Activated CD4-positive, alpha-beta T cell treated with anti-CD3 and anti-CD28 coated beads, Interleukin-2, amount 10 ng/mL, durations not matched to agents 7 days and 5 days (primary cell): ENCODE data around the gene FOXI2. TPM values are rescaled to one million over a fixed set of nuclear protein-coding genes. Genes with fewer than 3 reads are reported as not detected.

Experiments used
- CTCF ChIA-PET: fragments of 350-600 bp; sonication (Branson Sonifier 250); formaldehyde crosslinking; loops from one replicate; lab custom pipeline; 2021; ENCODE audit warnings: antibody characterized with exemption; lab: Charles Lee
- POLR2A ChIA-PET: fragments of 350-600 bp; sonication (Branson Sonifier 250); formaldehyde crosslinking; loops from one replicate; lab custom pipeline; 2021; ENCODE audit warnings: antibody characterized with exemption; lab: Charles Lee
- DNase-seq: peaks from one replicate; pipeline ENCODE4 v3.0.0-alpha.2; 2020
- H3K27ac Mint-ChIP-seq: one replicate; pipeline ENCODE4 v1.8.0; 2021; ENCODE audit warnings: mild to moderate bottlenecking, moderate library complexity, mixed read lengths
- H3K27me3 Mint-ChIP-seq: one replicate; pipeline ENCODE4 v1.8.0; 2021; ENCODE audit warnings: mixed read lengths
- H3K36me3 Mint-ChIP-seq: one replicate; pipeline ENCODE4 v1.8.0; 2021; ENCODE audit warnings: low read depth, mixed read lengths
- H3K4me1 Mint-ChIP-seq: one replicate; pipeline ENCODE4 v1.8.0; 2021; ENCODE audit warnings: mixed read lengths
- H3K4me3 Mint-ChIP-seq: one replicate; pipeline ENCODE4 v1.8.0; 2021; ENCODE audit warnings: mild to moderate bottlenecking, moderate library complexity, mixed read lengths
- H3K9me3 Mint-ChIP-seq: one replicate; pipeline ENCODE4 v1.8.0; 2021; ENCODE audit warnings: mixed read lengths
- total RNA-seq, 2 experiments: library from RNA; stranded (reverse); gene quantifications; one replicate each; pipeline ENCODE4 v1.2.3, GENCODE V29; 2021

Gene FOXI2
- total RNA-seq, 2 experiments from 2014 or later, result not detected

DNA sequence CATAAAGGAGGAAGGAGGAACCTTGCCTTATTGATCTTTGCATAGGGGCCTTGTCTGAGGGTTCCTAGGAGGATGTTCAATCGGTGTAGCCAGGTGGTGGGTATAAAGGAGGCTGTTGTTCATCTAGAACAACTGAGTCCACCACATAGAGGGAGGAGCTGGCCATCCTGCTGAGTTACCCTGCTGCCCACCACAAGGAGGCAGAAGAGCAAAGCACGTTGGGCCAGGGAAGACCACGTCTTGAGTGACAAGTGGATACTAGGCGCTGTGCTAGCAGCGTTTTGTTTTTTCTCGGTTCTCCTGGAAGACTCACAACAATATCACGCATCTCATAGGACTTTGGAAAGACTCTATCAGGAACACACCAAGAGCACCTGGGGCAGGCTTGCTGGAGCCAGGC, 20.0 kb downstream of the FOXI2 start:
- DNase-seq, result no peak
- Mint-ChIP-seq H3K36me3 (no peaks in the 10 kb centered on the region), H3K27ac (no peak overlapping the region), H3K4me1 (no peaks in the 10 kb centered on the region), H3K4me3 (no peak overlapping the region), H3K27me3 (peaks cover 2% of the 10 kb centered on the region), H3K9me3 (no peaks in the 10 kb centered on the region)
- ChIA-PET CTCF (no interaction called here), POLR2A (no interaction called here)

DNA sequence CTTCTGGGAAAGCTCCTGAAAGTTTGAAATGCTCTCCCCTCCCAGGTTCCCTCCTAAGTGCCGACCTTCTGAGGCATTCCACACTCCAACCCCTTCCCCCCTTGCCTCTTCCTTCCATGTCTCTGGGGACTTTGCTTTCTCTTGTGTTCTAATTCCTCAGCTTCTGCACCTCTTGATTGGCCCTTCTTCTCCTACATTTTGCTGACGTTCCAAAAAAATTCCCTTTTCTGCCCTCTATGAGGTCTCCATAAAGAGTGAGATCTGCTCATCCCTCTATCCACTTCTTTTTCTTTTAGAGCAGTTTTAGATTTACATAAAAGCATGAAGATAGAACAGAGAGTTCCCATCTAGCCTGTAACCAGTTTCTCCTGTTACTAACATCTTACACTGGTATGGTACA, 22.3 kb downstream of the FOXI2 start:
- POLR2A ChIA-PET, result no interaction called here
- DNase-seq, result no peak
- CTCF ChIA-PET, result no interaction called here
- H3K27me3 Mint-ChIP-seq, result peaks cover 2% of the 10 kb centered on the region
- no peak overlapping the region for H3K4me3 Mint-ChIP-seq
- H3K9me3 Mint-ChIP-seq, result no peaks in the 10 kb centered on the region
- no peaks in the 10 kb centered on the region for H3K4me1 Mint-ChIP-seq
- no peak overlapping the region for H3K27ac Mint-ChIP-seq
- H3K36me3 Mint-ChIP-seq, result no peaks in the 10 kb centered on the region

DNA sequence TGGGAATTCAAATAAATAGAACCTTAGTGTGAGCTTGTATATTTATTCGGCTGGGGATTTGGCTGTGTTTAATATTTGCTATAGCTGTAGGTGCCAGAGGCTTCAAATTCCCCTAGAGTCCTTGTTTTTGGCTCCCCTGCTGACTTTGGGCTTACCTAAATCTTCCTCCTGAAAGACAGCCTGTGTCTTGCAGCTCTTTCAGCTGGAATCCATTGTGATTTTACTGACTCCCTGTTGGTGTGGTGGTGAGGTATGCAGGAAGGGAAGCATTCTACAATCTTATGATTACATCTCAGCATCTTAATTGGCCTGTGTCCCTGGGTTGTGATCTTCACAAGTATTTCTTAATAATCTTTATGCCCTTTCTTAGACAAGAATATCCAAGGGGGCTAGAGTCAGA, 25.9 kb downstream of the FOXI2 start:
- Mint-ChIP-seq H3K4me1 (no peaks in the 10 kb centered on the region), H3K27ac (no peak overlapping the region), H3K4me3 (no peak overlapping the region), H3K36me3 (no peaks in the 10 kb centered on the region), H3K27me3 (peaks cover 2% of the 10 kb centered on the region), H3K9me3 (no peaks in the 10 kb centered on the region)
- POLR2A ChIA-PET, result no interaction called here
- CTCF ChIA-PET, result no interaction called here
- no peak for DNase-seq

DNA sequence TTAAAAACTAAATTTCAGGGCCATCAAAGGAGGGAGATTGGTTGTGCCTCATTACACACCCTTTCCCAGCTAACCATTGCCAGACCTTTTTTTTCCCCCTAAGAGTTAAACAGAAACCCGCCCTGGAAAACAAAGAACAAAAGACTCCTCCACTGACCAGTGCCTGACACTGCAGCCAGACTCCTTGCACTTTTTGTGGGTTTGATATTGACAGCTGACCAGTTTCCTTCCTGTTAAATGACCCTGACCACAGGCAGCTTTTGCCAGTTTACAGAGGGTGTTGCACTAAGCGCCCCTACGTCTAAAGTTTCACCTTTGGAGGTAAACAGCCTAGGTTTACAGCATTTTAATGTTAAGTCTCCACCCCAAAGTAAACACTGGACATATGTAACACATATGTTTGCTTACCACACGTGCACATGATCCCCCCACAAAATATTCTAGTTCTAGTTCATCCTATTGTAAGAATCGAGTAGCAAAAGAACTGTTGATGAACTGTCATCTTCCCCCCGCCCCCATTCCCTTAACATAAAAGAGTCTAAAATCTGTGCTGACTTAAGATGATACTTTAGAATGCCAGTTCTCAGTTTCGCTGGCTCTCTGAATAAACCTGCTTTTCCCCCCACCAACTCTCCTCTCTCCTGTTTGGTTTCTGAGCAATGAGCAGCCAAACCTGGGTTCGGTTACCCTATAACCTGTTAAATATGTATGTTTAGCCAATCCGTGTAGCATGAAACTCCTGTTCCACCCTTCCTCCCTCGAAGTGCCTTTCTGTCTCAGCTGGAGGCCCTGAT, 38.0 kb downstream of the FOXI2 start:
- H3K4me1 Mint-ChIP-seq, result no peaks in the 10 kb centered on the region

DNA sequence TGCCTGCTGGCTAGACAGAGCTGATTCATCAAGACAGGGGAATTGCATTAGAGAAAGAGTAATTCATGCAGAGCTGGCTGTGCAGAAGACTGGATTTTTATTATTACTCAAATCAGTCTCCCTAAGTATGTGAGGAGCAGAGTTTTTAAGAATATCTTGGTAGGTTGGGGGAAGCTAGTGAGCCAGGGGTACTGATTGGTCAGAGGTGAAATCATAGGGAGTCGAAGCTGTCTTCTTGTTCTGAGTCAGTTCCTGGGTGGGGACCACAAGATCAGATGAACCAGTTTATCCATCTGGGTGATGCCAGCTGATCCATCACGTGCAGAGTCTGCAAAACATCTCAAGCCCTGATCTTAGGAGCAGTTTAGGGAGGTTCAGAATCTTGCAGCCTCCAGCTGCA, 39.8 kb downstream of the FOXI2 start:
- H3K9me3 Mint-ChIP-seq, result no peaks in the 10 kb centered on the region
- no peak overlapping the region for H3K27ac Mint-ChIP-seq
- no peaks in the 10 kb centered on the region for H3K4me1 Mint-ChIP-seq
- no peak for DNase-seq
- no peak overlapping the region for H3K4me3 Mint-ChIP-seq
- POLR2A ChIA-PET, result no interaction called here
- H3K27me3 Mint-ChIP-seq, result no peaks in the 10 kb centered on the region
- no peaks in the 10 kb centered on the region for H3K36me3 Mint-ChIP-seq
- CTCF ChIA-PET, result no interaction called here

More for the DNA sequence above, 38.0 kb downstream of the FOXI2 start:
- Mint-ChIP-seq H3K4me3 (no peak overlapping the region), H3K9me3 (no peaks in the 10 kb centered on the region), H3K27me3 (no peaks in the 10 kb centered on the region), H3K27ac (no peak overlapping the region), H3K36me3 (no peaks in the 10 kb centered on the region)
- no peak for DNase-seq
- CTCF ChIA-PET, result no interaction called here
- POLR2A ChIA-PET, result no interaction called here

DNA sequence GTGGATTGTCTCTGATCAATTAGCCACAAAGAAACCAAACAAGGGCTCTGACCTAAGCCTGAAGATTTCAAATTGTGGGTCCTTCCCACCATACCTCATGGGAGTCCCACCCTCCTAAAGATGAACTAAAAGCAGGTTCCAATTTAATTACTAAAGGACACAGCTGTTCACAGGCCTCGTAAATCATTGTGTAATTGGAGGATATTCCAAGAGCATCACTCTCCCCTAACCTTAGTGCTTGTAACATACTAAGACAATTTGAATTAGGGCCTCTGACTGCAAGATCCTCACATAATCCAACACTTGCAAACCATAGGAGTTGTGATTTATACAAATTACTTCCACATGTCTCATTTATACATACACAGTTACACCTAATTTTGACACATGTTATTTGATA, 44.4 kb downstream of the FOXI2 start:
- ChIA-PET POLR2A (no interaction called here), CTCF (no interaction called here)
- Mint-ChIP-seq H3K4me3 (no peak overlapping the region), H3K27ac (no peak overlapping the region), H3K27me3 (no peaks in the 10 kb centered on the region), H3K36me3 (no peaks in the 10 kb centered on the region), H3K9me3 (no peaks in the 10 kb centered on the region), H3K4me1 (no peaks in the 10 kb centered on the region)
- no peak for DNase-seq

DNA sequence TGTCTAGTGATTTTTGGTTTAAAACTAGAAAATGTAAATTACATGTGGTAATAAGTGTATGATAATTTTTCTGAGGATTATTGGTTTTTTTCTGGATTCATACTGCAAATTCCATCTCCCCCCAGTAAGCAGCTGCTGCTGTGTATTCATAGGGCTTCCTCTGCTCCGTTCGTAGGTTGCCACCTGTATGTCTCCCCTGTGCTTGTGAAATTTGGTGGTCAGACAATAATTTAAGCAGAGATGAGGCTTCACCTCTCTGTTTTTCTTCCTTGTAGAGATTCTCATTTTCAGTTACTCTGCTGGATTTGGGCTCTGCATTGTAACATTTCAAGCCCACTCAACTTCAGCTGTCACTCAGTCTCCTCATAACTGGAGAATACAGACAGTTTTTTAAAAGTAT, 50.9 kb downstream of the FOXI2 start:
- H3K4me1 Mint-ChIP-seq, result no peaks in the 10 kb centered on the region
- CTCF ChIA-PET, result no interaction called here
- DNase-seq, result no peak
- H3K27ac Mint-ChIP-seq, result no peak overlapping the region
- no peak overlapping the region for H3K4me3 Mint-ChIP-seq
- no peaks in the 10 kb centered on the region for H3K9me3 Mint-ChIP-seq
- H3K36me3 Mint-ChIP-seq, result no peaks in the 10 kb centered on the region
- POLR2A ChIA-PET, result no interaction called here
- peaks cover 14% of the 10 kb centered on the region for H3K27me3 Mint-ChIP-seq

DNA sequence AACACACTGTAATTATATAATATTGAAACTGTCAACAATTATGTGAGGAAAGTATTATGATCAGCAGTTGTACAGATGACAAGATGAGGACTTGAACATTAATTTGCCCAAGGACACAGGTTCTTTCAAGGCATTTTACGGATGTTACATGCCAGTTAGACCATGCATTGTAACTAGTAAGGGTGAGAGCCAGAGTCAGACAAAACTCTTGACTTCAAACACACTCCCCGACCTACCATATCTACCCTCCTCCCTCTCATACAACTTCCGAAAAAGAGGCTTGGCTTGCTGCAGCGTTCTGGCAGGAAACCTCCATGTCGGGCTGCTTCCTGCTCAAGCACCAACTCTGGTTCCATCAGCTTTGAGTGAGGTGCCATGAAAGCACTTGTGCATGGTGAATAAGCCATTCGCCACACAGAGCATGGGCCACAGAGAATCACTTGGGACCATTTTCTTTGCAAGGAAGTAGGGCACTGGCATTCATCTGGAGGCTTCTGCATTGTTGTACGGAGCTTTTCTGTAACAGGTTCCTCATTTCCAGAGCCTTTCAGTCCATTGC, 53.2 kb downstream of the FOXI2 start:
- DNase-seq, result no peak
- peaks cover 14% of the 10 kb centered on the region for H3K27me3 Mint-ChIP-seq
- CTCF ChIA-PET, result interaction anchor here (1.2 kb wide), 1 partner anchor 32 kb away, joined by 3 read pairs; no protein-coding TSS in a partner anchor
- POLR2A ChIA-PET, result no interaction called here
- H3K9me3 Mint-ChIP-seq, result no peaks in the 10 kb centered on the region
- H3K4me3 Mint-ChIP-seq, result no peak overlapping the region
- no peak overlapping the region for H3K27ac Mint-ChIP-seq
- no peaks in the 10 kb centered on the region for H3K36me3 Mint-ChIP-seq
- H3K4me1 Mint-ChIP-seq, result no peaks in the 10 kb centered on the region

Other genes with a start within 250 kb of the FOXI2 start
- gene NPS, start 187.9 kb upstream of the FOXI2 start, total RNA-seq, result not detected
- not detected for gene CLRN3, start 155.8 kb downstream of the FOXI2 start, total RNA-seq
- gene PTPRE, start 169.9 kb downstream of the FOXI2 start, total RNA-seq, result 10 to 100 TPM; 24.1 to 25.6 TPM